Panc1 (cell line): ENCODE data around the gene CHRD.

ENCODE experiments used
- SIN3A ChIP-seq: IDR thresholded peaks from 2 replicates; pipeline ENCODE4 v1.6.1; 2012; ENCODE audit warnings: low read depth, mild to moderate bottlenecking, low read length, moderate library complexity, borderline replicate concordance; ENCODE audit not compliant: insufficient read depth
- TF ChIP-seq, protein P1 (sequence below): fragments of 450-650 bp; IDR thresholded peaks from 2 replicates; pipeline ENCODE4 v1.5.1; 2017; ENCODE audit warnings: mild to moderate bottlenecking

DNA sequence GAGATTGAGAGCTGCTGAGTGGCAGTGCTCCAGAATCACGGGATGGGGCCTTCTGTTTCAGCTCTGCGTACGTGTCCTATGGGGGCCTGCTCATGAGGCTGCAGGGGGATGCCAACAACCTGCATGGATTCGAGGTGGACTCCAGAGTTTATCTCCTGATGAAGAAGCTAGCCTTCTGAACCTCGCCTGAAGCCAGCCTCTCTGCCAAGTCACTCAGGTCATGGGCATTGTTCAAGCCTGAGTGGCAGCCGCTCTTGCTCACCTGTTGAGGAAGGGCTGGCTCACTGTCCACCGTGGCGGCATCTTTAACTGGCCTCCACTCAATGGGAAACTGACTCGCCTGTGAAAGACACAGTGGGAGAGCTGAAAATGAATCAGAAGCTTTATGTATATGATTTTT is 11.7 kb upstream of the CHRD start:
- TF ChIP-seq, protein P1, sequence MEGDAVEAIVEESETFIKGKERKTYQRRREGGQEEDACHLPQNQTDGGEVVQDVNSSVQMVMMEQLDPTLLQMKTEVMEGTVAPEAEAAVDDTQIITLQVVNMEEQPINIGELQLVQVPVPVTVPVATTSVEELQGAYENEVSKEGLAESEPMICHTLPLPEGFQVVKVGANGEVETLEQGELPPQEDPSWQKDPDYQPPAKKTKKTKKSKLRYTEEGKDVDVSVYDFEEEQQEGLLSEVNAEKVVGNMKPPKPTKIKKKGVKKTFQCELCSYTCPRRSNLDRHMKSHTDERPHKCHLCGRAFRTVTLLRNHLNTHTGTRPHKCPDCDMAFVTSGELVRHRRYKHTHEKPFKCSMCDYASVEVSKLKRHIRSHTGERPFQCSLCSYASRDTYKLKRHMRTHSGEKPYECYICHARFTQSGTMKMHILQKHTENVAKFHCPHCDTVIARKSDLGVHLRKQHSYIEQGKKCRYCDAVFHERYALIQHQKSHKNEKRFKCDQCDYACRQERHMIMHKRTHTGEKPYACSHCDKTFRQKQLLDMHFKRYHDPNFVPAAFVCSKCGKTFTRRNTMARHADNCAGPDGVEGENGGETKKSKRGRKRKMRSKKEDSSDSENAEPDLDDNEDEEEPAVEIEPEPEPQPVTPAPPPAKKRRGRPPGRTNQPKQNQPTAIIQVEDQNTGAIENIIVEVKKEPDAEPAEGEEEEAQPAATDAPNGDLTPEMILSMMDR = no peak
- TF ChIP-seq SIN3A = no peak
